GM18858 (cell line): ENCODE data around the gene RAD51D.
"Not testable (repeated sequence)": the region's sequence is repeated elsewhere in the genome, so short reads cannot be mapped to it uniquely, and the experiment has no call there.

Source experiments
- ATAC-seq: cut with Tn5 transposase; IDR thresholded peaks from one replicate; pipeline ENCODE4 v1.9.1; 2021; ENCODE audit not compliant: unreplicated experiment

RAD51D gene

GRCh38 chr17:35094902-35095301 lies 24.8 kb downstream of the RAD51D start:
- no peak for ATAC-seq

GRCh38 chr17:35090707-35091106 lies 29.0 kb downstream of the RAD51D start:
- not testable (repeated sequence) for ATAC-seq

- peak; percentile 4 for ATAC-seq
Observed at GRCh38 chr17:35089586-35090296, 29.9 kb downstream of the RAD51D start.

GRCh38 chr17:35088881-35089585 lies 30.6 kb downstream of the RAD51D start:
- peak; percentile 51 for ATAC-seq

- ATAC-seq = no peak
Observed at GRCh38 chr17:35088356-35088880, 31.2 kb downstream of the RAD51D start.

- no peak for ATAC-seq
Observed at GRCh38 chr17:35087731-35088355, 31.8 kb downstream of the RAD51D start.

- no peak for ATAC-seq
Observed at GRCh38 chr17:35086931-35087573, 32.6 kb downstream of the RAD51D start.

GRCh38 chr17:35086164-35086563 lies 33.5 kb downstream of the RAD51D start:
- ATAC-seq = no peak

- no peak for ATAC-seq
Observed at GRCh38 chr17:35084987-35085386, 34.7 kb downstream of the RAD51D start.

- no peak for ATAC-seq
Observed at GRCh38 chr17:35083071-35083470, 36.6 kb downstream of the RAD51D start.

GRCh38 chr17:35082073-35082657 lies 37.5 kb downstream of the RAD51D start:
- ATAC-seq = no peak

GRCh38 chr17:35081638-35082037 lies 38.0 kb downstream of the RAD51D start:
- no peak for ATAC-seq

GRCh38 chr17:35080536-35080935 lies 39.1 kb downstream of the RAD51D start:
- ATAC-seq = peak; percentile 52

- ATAC-seq = no peak
Observed at GRCh38 chr17:35079547-35080423, 39.9 kb downstream of the RAD51D start.

- ATAC-seq = no peak
Observed at GRCh38 chr17:35076874-35077273, 42.8 kb downstream of the RAD51D start.

- no peak for ATAC-seq
Observed at GRCh38 chr17:35074711-35075707, 44.7 kb downstream of the RAD51D start.

- ATAC-seq = no peak
Observed at GRCh38 chr17:35073991-35074627, 45.6 kb downstream of the RAD51D start.

GRCh38 chr17:35073183-35073790 lies 46.4 kb downstream of the RAD51D start:
- no peak for ATAC-seq
